Breast epithelium (tissue), 4 donors: ENCODE results near the gene TINCR. TPM values are rescaled to one million over a fixed set of nuclear protein-coding genes. Genes with fewer than 3 reads are reported as not detected.

Experiments
- DNase-seq, 2 donors: peaks; one replicate each; pipeline ENCODE4 v3.0.0-alpha.2; 2019; ENCODE audit warnings: low spot score in 2 of 2
- H3K27ac ChIP-seq, 2 donors: fragments of 200-600 bp; sonication (generic) in 1 of 2; one replicate each; pipeline ENCODE4 v1.5.1; 2016 to 2019; ENCODE audit warnings: mild to moderate bottlenecking in 1 of 2
- H3K27me3 ChIP-seq, 2 donors: fragments of 200-600 bp; sonication (generic) in 1 of 2; one replicate each; pipeline versions ENCODE4 v1.5.1 to v1.6.0; 2017 to 2019; ENCODE audit warnings: control low read depth in 1 of 2, mild to moderate bottlenecking in 1 of 2
- H3K36me3 ChIP-seq: fragments of 200-600 bp; one replicate; pipeline ENCODE4 v1.5.1; 2019
- H3K4me1 ChIP-seq, 2 donors: fragments of 200-600 bp; sonication (generic); one replicate each; pipeline ENCODE4 v1.5.1; 2016 to 2019; ENCODE audit warnings: control low read depth in 1 of 2
- H3K4me3 ChIP-seq, 3 donors: fragments of 200-600 bp; sonication (generic); 1 replicate in 2 of 3; 2 replicates in 1 of 3; pipeline ENCODE4 v1.5.1; 2016 to 2019; ENCODE audit warnings: mild to moderate bottlenecking in 3 of 3, moderate library complexity in 2 of 3
- H3K9me3 ChIP-seq, 2 donors: fragments of 200-600 bp; sonication (generic) in 1 of 2; one replicate each; pipeline ENCODE4 v1.5.1; 2016 to 2019; ENCODE audit warnings: control low read depth in 1 of 2
- POLR2A ChIP-seq: fragments of 450-650 bp; IDR thresholded peaks from one replicate; pipeline ENCODE4 v1.6.1; 2016; ENCODE audit warnings: antibody characterized with exemption, mild to moderate bottlenecking, moderate library complexity
- POLR2AphosphoS5 ChIP-seq, 3 donors: sonication (generic); formaldehyde crosslinking; IDR thresholded peaks; one replicate each; pipeline ENCODE4 v1.6.1; 2017; ENCODE audit warnings: antibody characterized with exemption in 3 of 3
- intact Hi-C: fragments of 100-400 bp; cut with DNase I; formaldehyde crosslinking; loops from one replicate; pipeline ENCODE4 v1.15.1; 2023; ENCODE audit warnings: low total_unique reads
- total RNA-seq, 3 donors: library from RNA; depleted of rRNA; stranded (reverse); fragments of >200 nt; gene quantifications; one replicate each; pipeline ENCODE4 v1.1.0, GENCODE V29; 2016
- TF ChIP-seq, protein P1 (sequence below), 3 donors: fragments of 450-650 bp; IDR thresholded peaks; one replicate each; pipeline ENCODE4 v1.5.1; 2016 to 2017; ENCODE audit warnings: antibody characterized with exemption in 3 of 3, mild to moderate bottlenecking in 3 of 3, moderate library complexity in 3 of 3

The TINCR gene
- total RNA-seq, 3 donors from 2014 or later = 1.1 to 11.7 (median 1.3) TPM

GRCh38 chr19:5522106-5522505, 45.6 kb downstream of the TINCR start:
- H3K27me3 ChIP-seq = peaks cover 0 to 22% of the 10 kb centered on the region in 2 donors
- H3K9me3 ChIP-seq = peaks cover 0 to 9% of the 10 kb centered on the region in 2 donors
- no peak for TF ChIP-seq POLR2A
- TF ChIP-seq POLR2AphosphoS5 (IDR thresholded peaks at IDR 0.05) = no peak
- H3K36me3 ChIP-seq = no peaks in the 10 kb centered on the region
- no peak overlapping the region for H3K27ac ChIP-seq
- no peaks in the 10 kb centered on the region for H3K4me1 ChIP-seq
- no peak overlapping the region for H3K4me3 ChIP-seq
- DNase-seq = no peak
- intact Hi-C loops = no loop called here

DNA sequence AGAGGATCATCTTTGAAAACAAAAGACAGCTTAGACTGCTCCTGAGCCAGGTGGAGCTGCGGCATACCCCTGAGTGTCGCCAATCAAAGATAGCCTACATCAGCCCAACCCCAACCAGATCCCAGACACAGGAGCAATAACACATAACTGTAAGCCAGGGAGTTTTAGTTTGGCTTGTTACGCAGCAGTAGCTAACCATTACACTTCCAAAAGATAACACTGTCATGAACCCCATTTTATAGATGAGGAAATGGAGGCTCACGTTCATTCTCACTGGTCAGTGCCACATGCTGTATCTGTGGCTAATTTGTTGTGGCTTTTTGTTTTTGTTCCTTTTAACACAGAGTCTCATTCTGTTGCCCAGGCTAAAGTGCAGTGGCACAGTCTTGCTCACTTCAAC, 47.3 kb downstream of the TINCR start:
- H3K4me1 ChIP-seq = no peaks in the 10 kb centered on the region
- H3K36me3 ChIP-seq = no peaks in the 10 kb centered on the region
- no peak overlapping the region for H3K4me3 ChIP-seq
- no peak overlapping the region for H3K27ac ChIP-seq
- H3K27me3 ChIP-seq = peaks cover 0 to 13% of the 10 kb centered on the region in 2 donors
- intact Hi-C loops = no loop called here
- TF ChIP-seq, protein P1, sequence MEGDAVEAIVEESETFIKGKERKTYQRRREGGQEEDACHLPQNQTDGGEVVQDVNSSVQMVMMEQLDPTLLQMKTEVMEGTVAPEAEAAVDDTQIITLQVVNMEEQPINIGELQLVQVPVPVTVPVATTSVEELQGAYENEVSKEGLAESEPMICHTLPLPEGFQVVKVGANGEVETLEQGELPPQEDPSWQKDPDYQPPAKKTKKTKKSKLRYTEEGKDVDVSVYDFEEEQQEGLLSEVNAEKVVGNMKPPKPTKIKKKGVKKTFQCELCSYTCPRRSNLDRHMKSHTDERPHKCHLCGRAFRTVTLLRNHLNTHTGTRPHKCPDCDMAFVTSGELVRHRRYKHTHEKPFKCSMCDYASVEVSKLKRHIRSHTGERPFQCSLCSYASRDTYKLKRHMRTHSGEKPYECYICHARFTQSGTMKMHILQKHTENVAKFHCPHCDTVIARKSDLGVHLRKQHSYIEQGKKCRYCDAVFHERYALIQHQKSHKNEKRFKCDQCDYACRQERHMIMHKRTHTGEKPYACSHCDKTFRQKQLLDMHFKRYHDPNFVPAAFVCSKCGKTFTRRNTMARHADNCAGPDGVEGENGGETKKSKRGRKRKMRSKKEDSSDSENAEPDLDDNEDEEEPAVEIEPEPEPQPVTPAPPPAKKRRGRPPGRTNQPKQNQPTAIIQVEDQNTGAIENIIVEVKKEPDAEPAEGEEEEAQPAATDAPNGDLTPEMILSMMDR (IDR thresholded peaks at IDR 0.05) = no peak
- TF ChIP-seq POLR2A (no peak), POLR2AphosphoS5 (IDR thresholded peaks at IDR 0.05) (no peak)
- peaks cover 8 to 15% of the 10 kb centered on the region in 2 donors for H3K9me3 ChIP-seq
- DNase-seq = no peak

GRCh38 chr19:5519076-5519475, 48.7 kb downstream of the TINCR start:
- no peaks in the 10 kb centered on the region for H3K36me3 ChIP-seq
- no peak for TF ChIP-seq POLR2A
- TF ChIP-seq, protein P1 (IDR thresholded peaks at IDR 0.05) = no peak
- TF ChIP-seq POLR2AphosphoS5 (IDR thresholded peaks at IDR 0.05) = no peak
- peaks cover 8 to 17% of the 10 kb centered on the region in 2 donors for H3K9me3 ChIP-seq
- intact Hi-C loops = no loop called here
- DNase-seq = no peak
- no peak overlapping the region for H3K27ac ChIP-seq
- H3K4me1 ChIP-seq = no peaks in the 10 kb centered on the region
- no peak overlapping the region for H3K4me3 ChIP-seq
- H3K27me3 ChIP-seq = peaks cover 0 to 13% of the 10 kb centered on the region in 2 donors

GRCh38 chr19:5515737-5516136, 52.0 kb downstream of the TINCR start:
- Histone ChIP-seq H3K9me3 (peaks cover 8 to 17% of the 10 kb centered on the region in 2 donors), H3K27ac (no peak overlapping the region), H3K27me3 (peaks cover 0 to 7% of the 10 kb centered on the region in 2 donors), H3K4me3 (no peak overlapping the region), H3K4me1 (no peaks in the 10 kb centered on the region), H3K36me3 (no peaks in the 10 kb centered on the region)
- intact Hi-C loops = no loop called here
- TF ChIP-seq POLR2A (no peak), POLR2AphosphoS5 (IDR thresholded peaks at IDR 0.05) (no peak)
- TF ChIP-seq, protein P1 (IDR thresholded peaks at IDR 0.05) = no peak
- no peak for DNase-seq

DNA sequence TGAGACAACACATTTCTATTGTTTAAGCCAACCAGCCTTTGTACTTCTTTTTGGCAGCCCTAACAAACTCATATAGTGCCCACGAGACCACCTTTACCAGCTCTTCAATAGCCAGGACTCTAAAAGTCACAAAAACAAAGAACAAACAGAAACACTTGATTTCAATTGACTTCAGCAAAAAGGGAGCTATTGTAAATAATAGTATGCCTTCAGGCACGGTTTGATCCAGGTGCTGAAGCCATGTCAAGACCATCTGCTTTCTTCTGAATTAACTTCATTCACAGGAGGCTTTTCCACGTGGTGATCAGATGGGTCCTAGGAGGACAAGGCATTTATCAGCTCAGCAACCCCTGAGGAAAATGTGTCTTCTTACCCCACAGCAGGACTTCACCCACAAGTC, 53.8 kb downstream of the TINCR start:
- intact Hi-C loops = no loop called here
- Histone ChIP-seq H3K4me1 (no peaks in the 10 kb centered on the region), H3K4me3 (no peak overlapping the region), H3K27ac (no peak overlapping the region), H3K27me3 (peaks cover 0 to 5% of the 10 kb centered on the region in 2 donors), H3K9me3 (peaks cover 8 to 12% of the 10 kb centered on the region in 2 donors), H3K36me3 (no peaks in the 10 kb centered on the region)
- no peak for DNase-seq
- TF ChIP-seq, protein P1 (IDR thresholded peaks at IDR 0.05) = no peak
- no peak for TF ChIP-seq POLR2A
- no peak for TF ChIP-seq POLR2AphosphoS5 (IDR thresholded peaks at IDR 0.05)

DNA sequence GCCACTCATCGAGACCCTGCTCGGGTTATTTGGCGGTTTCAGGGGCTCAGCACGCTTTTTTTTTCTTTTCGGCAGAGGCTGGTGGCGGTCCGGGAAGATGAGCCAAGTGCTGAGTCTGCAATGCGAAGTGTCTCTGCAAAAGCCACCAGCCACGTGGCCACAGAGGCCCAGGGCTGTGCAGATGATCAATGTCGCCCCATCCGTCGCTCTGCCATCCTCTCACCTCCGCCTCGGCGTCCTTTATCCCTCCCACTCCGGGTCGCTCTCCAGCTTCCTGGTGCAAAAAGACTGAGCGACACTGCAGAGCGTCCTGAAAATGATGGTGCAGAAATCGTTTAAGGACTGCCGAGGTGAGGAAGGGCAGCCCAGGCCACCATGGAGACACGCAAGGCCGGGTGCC, 55.0 kb downstream of the TINCR start:
- intact Hi-C loops = no loop called here

More for the DNA sequence above, 55.0 kb downstream of the TINCR start:
- Histone ChIP-seq H3K36me3 (no peaks in the 10 kb centered on the region), H3K4me1 (no peaks in the 10 kb centered on the region), H3K4me3 (no peak overlapping the region), H3K27me3 (peaks cover 0 to 2% of the 10 kb centered on the region in 2 donors), H3K27ac (no peak overlapping the region), H3K9me3 (peaks cover 8 to 9% of the 10 kb centered on the region in 2 donors)
- no peak for TF ChIP-seq POLR2A
- TF ChIP-seq, protein P1 (IDR thresholded peaks at IDR 0.05) = no peak
- TF ChIP-seq POLR2AphosphoS5 (IDR thresholded peaks at IDR 0.05) = no peak
- no peak for DNase-seq
